T-helper 2 cell treated with Interferon-gamma antibody and Interleukin-4, amounts not matched to agents 5 μg/mL and 100 μg/mL, for 36 hours (primary cell): ENCODE results near the gene TUBB1.

Source experiments
- DNase-seq: peaks from one replicate; pipeline ENCODE4 v3.0.0; 2021; ENCODE audit warnings: low spot score
- H3K27ac Mint-ChIP-seq: one replicate; pipeline ENCODE4 v1.8.0; 2021; ENCODE audit warnings: mild to moderate bottlenecking, mixed read lengths
- H3K27me3 Mint-ChIP-seq: one replicate; pipeline ENCODE4 v1.8.0; 2021; ENCODE audit warnings: low read depth, mixed read lengths
- H3K36me3 Mint-ChIP-seq: one replicate; pipeline ENCODE4 v1.8.0; 2021; ENCODE audit warnings: low read depth, mixed read lengths
- H3K4me1 Mint-ChIP-seq: one replicate; pipeline ENCODE4 v1.8.0; 2021; ENCODE audit warnings: low read depth, mixed read lengths
- H3K4me3 Mint-ChIP-seq: one replicate; pipeline ENCODE4 v1.8.0; 2022; ENCODE audit warnings: mild to moderate bottlenecking, moderate library complexity, mixed read lengths
- H3K9me3 Mint-ChIP-seq: one replicate; pipeline ENCODE4 v1.8.0; 2021; ENCODE audit warnings: mixed read lengths

TUBB1 gene

GRCh38 chr20:59015812-59016711 lies 3.2 kb upstream of the TUBB1 start:
- no peaks in the 10 kb centered on the region for H3K27me3 Mint-ChIP-seq
- DNase-seq, result no peak
- H3K4me1 Mint-ChIP-seq, result peaks cover 43% of the 10 kb centered on the region
- no peaks in the 10 kb centered on the region for H3K36me3 Mint-ChIP-seq
- H3K4me3 Mint-ChIP-seq, result peak overlapping the region; percentile 38
- peak overlapping the region; percentile 17 for H3K27ac Mint-ChIP-seq
- no peaks in the 10 kb centered on the region for H3K9me3 Mint-ChIP-seq

- Mint-ChIP-seq H3K27ac (no peak overlapping the region), H3K27me3 (no peaks in the 10 kb centered on the region), H3K36me3 (no peaks in the 10 kb centered on the region), H3K4me1 (peaks cover 35% of the 10 kb centered on the region), H3K9me3 (no peaks in the 10 kb centered on the region), H3K4me3 (no peak overlapping the region)
- DNase-seq, result no peak
Measured at GRCh38 chr20:59016795-59017492, 2.3 kb upstream of the TUBB1 start.

- Mint-ChIP-seq H3K4me3 (no peak overlapping the region), H3K27ac (no peak overlapping the region), H3K36me3 (peaks cover 5% of the 10 kb centered on the region), H3K27me3 (no peaks in the 10 kb centered on the region), H3K9me3 (no peaks in the 10 kb centered on the region), H3K4me1 (peaks cover 32% of the 10 kb centered on the region)
- no peak for DNase-seq
Measured at GRCh38 chr20:59017493-59018231, 1.6 kb upstream of the TUBB1 start.

GRCh38 chr20:59018817-59019216 lies 412 bp upstream of the TUBB1 start:
- Mint-ChIP-seq H3K27me3 (no peaks in the 10 kb centered on the region), H3K36me3 (peaks cover 15% of the 10 kb centered on the region), H3K9me3 (no peaks in the 10 kb centered on the region), H3K4me3 (no peak overlapping the region), H3K4me1 (peaks cover 24% of the 10 kb centered on the region), H3K27ac (no peak overlapping the region)
- no peak for DNase-seq

- peaks cover 16% of the 10 kb centered on the region for H3K4me1 Mint-ChIP-seq
- peaks cover 29% of the 10 kb centered on the region for H3K36me3 Mint-ChIP-seq
Measured at GRCh38 chr20:59020938-59021551, 1.8 kb downstream of the TUBB1 start.

DNA sequence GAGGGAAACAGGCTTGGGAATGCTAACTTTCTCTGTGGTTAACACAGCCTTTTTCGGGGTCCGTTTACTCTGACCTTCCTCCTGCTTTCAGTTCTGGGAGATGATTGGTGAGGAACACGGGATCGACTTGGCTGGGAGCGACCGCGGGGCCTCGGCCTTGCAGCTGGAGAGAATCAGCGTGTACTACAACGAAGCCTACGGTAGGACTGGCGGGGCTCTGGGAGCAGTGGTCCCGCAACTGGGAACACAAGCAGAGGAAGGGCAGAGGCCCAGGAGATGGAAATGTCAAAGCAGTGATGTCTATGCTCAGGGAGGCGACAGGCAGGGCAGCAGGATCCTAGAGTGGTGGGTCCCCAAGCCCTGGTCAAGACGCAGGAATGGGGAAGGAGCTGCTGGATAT lies 3.5 kb downstream of the TUBB1 start:
- Mint-ChIP-seq H3K36me3 (peaks cover 45% of the 10 kb centered on the region), H3K4me1 (peaks cover 15% of the 10 kb centered on the region), H3K4me3 (no peak overlapping the region), H3K9me3 (no peaks in the 10 kb centered on the region), H3K27ac (no peak overlapping the region), H3K27me3 (no peaks in the 10 kb centered on the region)
- DNase-seq, result no peak

More at GRCh38 chr20:59020938-59021551, 1.8 kb downstream of the TUBB1 start:
- no peaks in the 10 kb centered on the region for H3K9me3 Mint-ChIP-seq
- H3K27me3 Mint-ChIP-seq, result no peaks in the 10 kb centered on the region
- H3K4me3 Mint-ChIP-seq, result no peak overlapping the region
- H3K27ac Mint-ChIP-seq, result no peak overlapping the region
- DNase-seq, result no peak

- Mint-ChIP-seq H3K4me1 (peaks cover 23% of the 10 kb centered on the region), H3K9me3 (no peaks in the 10 kb centered on the region), H3K36me3 (peaks cover 52% of the 10 kb centered on the region), H3K27ac (no peak overlapping the region), H3K27me3 (no peaks in the 10 kb centered on the region), H3K4me3 (no peak overlapping the region)
- no peak for DNase-seq
Measured at GRCh38 chr20:59023616-59024015, 4.4 kb downstream of the TUBB1 start.

DNA sequence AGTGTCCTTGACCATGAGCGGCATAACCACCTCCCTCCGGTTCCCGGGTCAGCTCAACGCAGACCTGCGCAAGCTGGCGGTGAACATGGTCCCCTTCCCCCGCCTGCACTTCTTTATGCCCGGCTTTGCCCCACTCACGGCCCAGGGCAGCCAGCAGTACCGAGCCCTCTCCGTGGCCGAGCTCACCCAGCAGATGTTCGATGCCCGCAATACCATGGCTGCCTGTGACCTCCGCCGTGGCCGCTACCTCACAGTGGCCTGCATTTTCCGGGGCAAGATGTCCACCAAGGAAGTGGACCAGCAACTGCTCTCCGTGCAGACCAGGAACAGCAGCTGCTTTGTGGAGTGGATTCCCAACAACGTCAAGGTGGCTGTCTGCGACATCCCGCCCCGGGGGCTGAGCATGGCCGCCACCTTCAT lies 4.9 kb downstream of the TUBB1 start:
- DNase-seq, result no peak
- Mint-ChIP-seq H3K9me3 (no peaks in the 10 kb centered on the region), H3K4me1 (peaks cover 28% of the 10 kb centered on the region), H3K27ac (no peak overlapping the region), H3K4me3 (no peak overlapping the region), H3K36me3 (peaks cover 57% of the 10 kb centered on the region), H3K27me3 (no peaks in the 10 kb centered on the region)

GRCh38 chr20:59025086-59025485 lies 5.9 kb downstream of the TUBB1 start:
- Mint-ChIP-seq H3K27me3 (no peaks in the 10 kb centered on the region), H3K9me3 (no peaks in the 10 kb centered on the region), H3K4me3 (no peak overlapping the region), H3K27ac (no peak overlapping the region), H3K36me3 (peaks cover 67% of the 10 kb centered on the region), H3K4me1 (peaks cover 35% of the 10 kb centered on the region)
- DNase-seq, result no peak

- Mint-ChIP-seq H3K36me3 (peaks cover 71% of the 10 kb centered on the region), H3K4me3 (no peak overlapping the region), H3K9me3 (no peaks in the 10 kb centered on the region), H3K27ac (no peak overlapping the region), H3K27me3 (no peaks in the 10 kb centered on the region), H3K4me1 (peaks cover 39% of the 10 kb centered on the region)
- DNase-seq, result no peak
Measured at GRCh38 chr20:59025511-59025910, 6.3 kb downstream of the TUBB1 start.

GRCh38 chr20:59026904-59027740 lies 7.9 kb downstream of the TUBB1 start:
- DNase-seq, result no peak
- no peak overlapping the region for H3K4me3 Mint-ChIP-seq
- H3K27ac Mint-ChIP-seq, result peak overlapping the region; percentile 3
- H3K4me1 Mint-ChIP-seq, result peaks cover 47% of the 10 kb centered on the region
- peaks cover 80% of the 10 kb centered on the region for H3K36me3 Mint-ChIP-seq
- H3K27me3 Mint-ChIP-seq, result no peaks in the 10 kb centered on the region
- H3K9me3 Mint-ChIP-seq, result no peaks in the 10 kb centered on the region

DNA sequence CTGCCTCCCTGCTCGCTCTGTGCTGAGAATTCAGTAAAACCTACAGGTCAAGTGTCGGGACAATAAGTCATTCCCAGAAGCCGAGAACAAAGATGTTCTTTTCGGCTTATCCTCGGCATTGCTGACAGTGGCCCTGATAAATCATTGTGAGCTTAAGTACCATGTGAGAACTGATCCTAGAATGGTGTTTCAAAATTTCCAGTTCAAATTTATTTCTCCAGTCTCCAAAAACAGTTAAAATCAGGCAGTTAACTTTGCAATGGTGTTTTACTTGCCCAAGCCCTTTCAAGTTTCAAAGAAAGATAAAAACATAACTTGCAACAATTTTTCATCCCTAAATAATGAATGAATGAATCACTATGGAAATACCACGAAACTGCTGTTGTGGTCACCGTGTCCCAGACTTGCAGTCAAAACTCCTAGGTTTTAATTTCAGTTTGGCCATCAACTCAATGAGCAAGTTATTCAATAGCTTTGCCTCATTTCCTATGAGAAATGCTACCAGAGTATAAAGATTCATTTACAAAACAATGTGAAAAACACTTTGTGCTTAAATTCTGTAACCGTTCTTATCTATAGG lies 8.6 kb downstream of the TUBB1 start:
- Mint-ChIP-seq H3K27ac (no peak overlapping the region), H3K4me1 (peaks cover 49% of the 10 kb centered on the region), H3K4me3 (no peak overlapping the region), H3K36me3 (peaks cover 76% of the 10 kb centered on the region), H3K27me3 (no peaks in the 10 kb centered on the region), H3K9me3 (no peaks in the 10 kb centered on the region)
- no peak for DNase-seq

DNA sequence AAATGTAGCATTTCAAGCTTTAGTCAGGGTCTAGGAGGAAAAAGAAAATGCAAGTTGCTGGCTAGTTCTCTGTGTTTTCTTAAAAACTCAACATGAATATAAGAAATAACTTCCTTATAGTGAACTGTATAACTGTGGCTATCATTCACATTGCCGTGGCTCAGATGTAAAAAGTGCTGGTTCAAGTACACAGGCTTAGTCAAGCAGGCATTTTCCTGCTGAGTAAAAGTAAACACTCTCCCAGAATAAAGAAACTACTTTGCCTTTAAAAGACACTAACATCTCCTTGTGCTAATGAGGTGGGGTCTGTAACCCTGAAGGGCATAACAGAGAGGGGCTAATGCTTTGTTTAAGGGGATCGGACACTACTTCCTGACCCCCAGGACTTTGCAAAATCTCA lies 9.6 kb downstream of the TUBB1 start:
- H3K4me3 Mint-ChIP-seq, result peak overlapping the region; percentile 51
- DNase-seq, result no peak
- H3K27ac Mint-ChIP-seq, result no peak overlapping the region
- no peaks in the 10 kb centered on the region for H3K27me3 Mint-ChIP-seq
- no peaks in the 10 kb centered on the region for H3K9me3 Mint-ChIP-seq
- H3K36me3 Mint-ChIP-seq, result peaks cover 73% of the 10 kb centered on the region
- H3K4me1 Mint-ChIP-seq, result peaks cover 50% of the 10 kb centered on the region
